Hematopoietic multipotent progenitor cell treated with erythropoietin and hydrocortisone succinate and interleukin-3 and kit ligand, for 6 days (in vitro differentiated cells): ENCODE measurements around the gene MED9.
A peak's percentile ranks its signal among the peaks of the same experiment; 100 is the strongest.

Experiments used
- DNase-seq: peaks from one replicate; pipeline ENCODE4 v3.0.0-alpha.2; 2015

The MED9 gene

GRCh38 chr17:17518014-17518413, 41.2 kb downstream of the MED9 start:
- no peak for DNase-seq

- no peak for DNase-seq
Measured at GRCh38 chr17:17518951-17519350, 42.2 kb downstream of the MED9 start.

- no peak for DNase-seq
Measured at GRCh38 chr17:17519886-17520285, 43.1 kb downstream of the MED9 start.

- DNase-seq, result no peak
Measured at GRCh38 chr17:17520599-17521232, 43.9 kb downstream of the MED9 start.

GRCh38 chr17:17523001-17523730, 46.4 kb downstream of the MED9 start:
- no peak for DNase-seq

- DNase-seq, result no peak
Measured at GRCh38 chr17:17523731-17524490, 47.1 kb downstream of the MED9 start.

- DNase-seq, result no peak
Measured at GRCh38 chr17:17525311-17525710, 48.5 kb downstream of the MED9 start.

- DNase-seq, result no peak
Measured at GRCh38 chr17:17525956-17526355, 49.2 kb downstream of the MED9 start.

- DNase-seq, result no peak
Measured at GRCh38 chr17:17526369-17526768, 49.6 kb downstream of the MED9 start.

- no peak for DNase-seq
Measured at GRCh38 chr17:17527534-17527933, 50.7 kb downstream of the MED9 start.

GRCh38 chr17:17527956-17528500, 51.2 kb downstream of the MED9 start:
- DNase-seq, result no peak

GRCh38 chr17:17528696-17529652, 52.2 kb downstream of the MED9 start:
- DNase-seq, result no peak

- DNase-seq, result no peak
Measured at GRCh38 chr17:17531156-17531555, 54.4 kb downstream of the MED9 start.

GRCh38 chr17:17532991-17533390, 56.2 kb downstream of the MED9 start:
- DNase-seq, result no peak

- no peak for DNase-seq
Measured at GRCh38 chr17:17533901-17534441, 57.2 kb downstream of the MED9 start.

GRCh38 chr17:17535957-17536356, 59.2 kb downstream of the MED9 start:
- no peak for DNase-seq

GRCh38 chr17:17536702-17537101, 59.9 kb downstream of the MED9 start:
- DNase-seq, result no peak

- DNase-seq, result no peak
Measured at GRCh38 chr17:17537311-17538099, 60.7 kb downstream of the MED9 start.

GRCh38 chr17:17538417-17539391, 61.9 kb downstream of the MED9 start:
- peak; percentile 27 for DNase-seq

GRCh38 chr17:17539591-17539990, 62.8 kb downstream of the MED9 start:
- DNase-seq, result peak; percentile 34
